Astrocyte of the cerebellum (primary cell): Measurements from ENCODE around the gene C2CD4C.
"Not testable (repeated sequence)": the region's sequence is repeated elsewhere in the genome, so short reads cannot be mapped to it uniquely, and the experiment has no call there.

Experiments used
- DNase-seq: peaks from one replicate; pipeline ENCODE4 v3.0.0-alpha.2; 2011; ENCODE audit warnings: low read depth
- H3K4me3 ChIP-seq: 2 replicates; pipeline ENCODE4 v1.5.1; 2011; ENCODE audit warnings: mild to moderate bottlenecking, low read depth, low read length, moderate library complexity
- in situ Hi-C: cut with HindIII; loops from 2 replicates; pipeline ENCODE4 v1.10.0; 2017; ENCODE audit warnings: low sequenced_read_pairs
- TF ChIP-seq, protein P1 (sequence below): IDR thresholded peaks from 2 replicates; pipeline ENCODE4 v1.5.1; 2012; ENCODE audit warnings: low read length, low read depth, moderate library complexity, mild to moderate bottlenecking; ENCODE audit errors: missing control alignments

Gene C2CD4C

DNA sequence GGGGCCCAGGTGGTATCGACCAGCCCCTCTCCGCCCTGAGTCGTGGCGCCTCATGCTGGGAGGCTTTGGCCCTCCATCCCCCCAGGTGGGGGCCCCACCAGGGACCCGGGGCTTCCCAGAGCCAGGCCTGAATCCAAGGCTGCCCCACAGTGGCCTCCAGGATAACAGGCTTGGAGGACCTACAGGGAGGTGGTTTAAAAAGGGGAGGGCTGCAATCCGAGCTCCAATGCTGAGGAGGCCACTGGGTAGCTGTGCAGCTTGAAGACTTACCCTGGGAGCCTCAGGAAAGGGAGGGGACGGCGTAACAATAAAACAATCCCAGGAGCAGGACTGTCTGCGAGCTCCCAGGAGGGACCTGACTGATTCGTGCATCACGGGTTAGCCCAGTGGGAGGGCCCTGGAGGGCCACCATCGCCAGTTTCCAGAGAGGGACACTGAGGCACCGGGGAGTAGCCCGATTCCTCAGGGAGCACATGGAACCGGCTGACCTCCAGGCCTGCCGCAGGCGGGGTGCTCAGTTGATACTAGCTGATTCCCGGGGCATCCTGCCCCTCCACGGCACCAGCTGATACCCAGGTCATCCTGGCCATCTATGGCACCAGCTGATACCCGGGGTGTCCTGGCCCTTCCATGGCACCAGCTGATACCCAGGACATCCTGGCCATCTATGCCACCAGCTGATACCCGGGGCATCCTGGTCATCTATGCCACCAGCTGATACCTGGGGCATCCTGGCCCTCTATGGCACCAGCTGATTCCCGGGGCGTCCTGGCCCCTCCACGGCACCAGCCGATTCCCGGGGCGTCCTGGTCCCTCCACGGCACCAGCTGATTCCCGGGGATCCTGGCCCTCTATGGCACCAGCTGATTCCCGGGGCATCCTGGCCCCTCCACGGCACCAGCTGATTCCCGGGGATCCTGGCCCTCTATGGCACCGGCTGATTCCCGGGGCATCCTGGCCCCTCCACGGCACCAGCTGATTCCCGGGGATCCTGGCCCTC, 3.7 kb upstream of the C2CD4C start:
- TF ChIP-seq, protein P1, sequence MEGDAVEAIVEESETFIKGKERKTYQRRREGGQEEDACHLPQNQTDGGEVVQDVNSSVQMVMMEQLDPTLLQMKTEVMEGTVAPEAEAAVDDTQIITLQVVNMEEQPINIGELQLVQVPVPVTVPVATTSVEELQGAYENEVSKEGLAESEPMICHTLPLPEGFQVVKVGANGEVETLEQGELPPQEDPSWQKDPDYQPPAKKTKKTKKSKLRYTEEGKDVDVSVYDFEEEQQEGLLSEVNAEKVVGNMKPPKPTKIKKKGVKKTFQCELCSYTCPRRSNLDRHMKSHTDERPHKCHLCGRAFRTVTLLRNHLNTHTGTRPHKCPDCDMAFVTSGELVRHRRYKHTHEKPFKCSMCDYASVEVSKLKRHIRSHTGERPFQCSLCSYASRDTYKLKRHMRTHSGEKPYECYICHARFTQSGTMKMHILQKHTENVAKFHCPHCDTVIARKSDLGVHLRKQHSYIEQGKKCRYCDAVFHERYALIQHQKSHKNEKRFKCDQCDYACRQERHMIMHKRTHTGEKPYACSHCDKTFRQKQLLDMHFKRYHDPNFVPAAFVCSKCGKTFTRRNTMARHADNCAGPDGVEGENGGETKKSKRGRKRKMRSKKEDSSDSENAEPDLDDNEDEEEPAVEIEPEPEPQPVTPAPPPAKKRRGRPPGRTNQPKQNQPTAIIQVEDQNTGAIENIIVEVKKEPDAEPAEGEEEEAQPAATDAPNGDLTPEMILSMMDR: no peak
- no peak for DNase-seq
- no peak overlapping the region for H3K4me3 ChIP-seq
- in situ Hi-C loops: no loop called here

DNA sequence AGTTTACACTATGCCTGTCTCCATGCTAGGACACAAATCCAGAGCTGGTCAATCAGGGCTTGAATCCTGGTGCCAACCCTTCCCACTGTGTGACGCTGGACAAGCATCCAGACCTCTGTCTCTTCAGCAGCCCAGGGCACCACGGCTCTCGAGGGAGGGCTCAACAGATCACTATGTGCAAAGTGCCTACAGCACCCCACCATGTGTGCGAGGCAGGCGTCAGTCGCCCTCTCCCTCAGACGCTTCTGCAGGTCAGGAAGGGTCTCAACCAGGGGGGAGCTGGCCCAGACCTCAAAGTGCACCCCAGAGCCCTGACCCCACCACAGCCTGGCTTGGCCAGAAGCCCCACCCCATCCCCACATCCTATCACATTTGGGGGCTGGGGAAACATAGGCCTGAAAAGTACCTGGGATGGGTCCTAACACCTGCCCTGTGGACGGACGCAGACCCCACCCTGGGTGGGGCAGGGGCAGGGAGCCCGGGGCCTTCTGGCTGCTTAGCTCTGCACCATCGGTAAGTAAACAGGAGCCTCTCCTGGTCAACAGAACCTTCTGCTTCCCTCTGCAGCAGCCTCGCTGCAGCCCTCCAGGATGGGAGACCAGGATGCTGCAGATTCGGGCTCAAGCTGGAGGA, 2.9 kb upstream of the C2CD4C start:
- in situ Hi-C loops: no loop called here
- no peak for DNase-seq
- no peak overlapping the region for H3K4me3 ChIP-seq
- TF ChIP-seq, protein P1: no peak

DNA sequence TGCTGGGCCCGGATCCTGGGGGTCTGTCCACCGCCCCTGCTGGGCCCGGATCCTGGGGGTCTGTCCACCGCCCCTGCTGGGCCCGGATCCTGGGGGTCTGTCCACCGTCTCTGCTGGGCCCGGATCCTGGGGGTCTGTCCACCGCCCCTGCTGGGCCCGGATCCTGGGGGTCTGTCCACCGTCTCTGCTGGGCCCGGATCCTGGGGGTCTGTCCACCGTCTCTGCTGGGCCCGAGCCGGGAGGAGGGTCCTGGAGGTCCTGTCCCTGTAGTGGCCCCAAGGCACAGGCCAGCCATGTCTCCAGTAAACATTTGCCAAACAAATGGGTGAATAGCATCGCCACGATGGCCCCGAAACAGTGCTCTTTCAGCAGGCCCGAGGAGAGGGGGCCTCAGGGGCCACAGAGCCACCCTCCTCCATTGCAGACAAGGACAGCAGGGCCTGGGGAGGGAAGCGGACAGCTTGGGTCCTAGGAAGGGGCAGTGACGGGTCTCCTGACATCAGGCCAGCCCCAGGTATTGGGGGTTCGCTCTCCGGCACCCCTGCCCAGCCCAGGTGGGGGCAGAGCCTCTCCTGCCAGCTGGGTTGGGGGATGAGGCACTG, 2.3 kb upstream of the C2CD4C start:
- in situ Hi-C loops, DNase-seq, H3K4me3 ChIP-seq: not testable (repeated sequence)

DNA sequence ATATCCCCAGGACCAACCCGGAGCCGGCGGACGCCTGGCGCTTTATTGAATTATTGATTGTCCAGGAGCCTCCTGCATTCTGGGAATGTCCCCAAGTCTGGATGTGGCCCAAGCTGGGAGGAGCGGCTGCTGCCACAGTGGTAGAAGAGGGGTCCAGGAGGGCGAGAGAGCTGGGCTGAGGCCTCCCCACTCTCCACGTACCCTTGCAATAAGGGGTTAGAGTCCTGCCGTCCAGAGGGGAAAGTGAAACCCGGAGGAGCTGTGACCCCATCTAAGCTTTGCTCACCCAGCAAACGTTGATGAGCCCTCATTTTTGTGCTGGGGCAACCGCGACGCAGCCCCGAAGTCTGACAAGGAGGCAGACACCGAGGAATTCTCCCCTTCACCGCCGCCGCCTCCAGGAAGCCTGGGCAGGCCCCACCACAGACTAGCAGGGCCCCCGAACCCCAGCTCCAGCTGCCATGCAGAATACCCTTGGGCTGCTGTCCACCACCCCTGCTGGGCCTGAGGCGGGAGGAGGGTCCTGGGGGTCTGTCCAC, 1.4 kb upstream of the C2CD4C start:
- TF ChIP-seq, protein P1: no peak
- H3K4me3 ChIP-seq: no peak overlapping the region
- no peak for DNase-seq
- in situ Hi-C loops: no loop called here

DNA sequence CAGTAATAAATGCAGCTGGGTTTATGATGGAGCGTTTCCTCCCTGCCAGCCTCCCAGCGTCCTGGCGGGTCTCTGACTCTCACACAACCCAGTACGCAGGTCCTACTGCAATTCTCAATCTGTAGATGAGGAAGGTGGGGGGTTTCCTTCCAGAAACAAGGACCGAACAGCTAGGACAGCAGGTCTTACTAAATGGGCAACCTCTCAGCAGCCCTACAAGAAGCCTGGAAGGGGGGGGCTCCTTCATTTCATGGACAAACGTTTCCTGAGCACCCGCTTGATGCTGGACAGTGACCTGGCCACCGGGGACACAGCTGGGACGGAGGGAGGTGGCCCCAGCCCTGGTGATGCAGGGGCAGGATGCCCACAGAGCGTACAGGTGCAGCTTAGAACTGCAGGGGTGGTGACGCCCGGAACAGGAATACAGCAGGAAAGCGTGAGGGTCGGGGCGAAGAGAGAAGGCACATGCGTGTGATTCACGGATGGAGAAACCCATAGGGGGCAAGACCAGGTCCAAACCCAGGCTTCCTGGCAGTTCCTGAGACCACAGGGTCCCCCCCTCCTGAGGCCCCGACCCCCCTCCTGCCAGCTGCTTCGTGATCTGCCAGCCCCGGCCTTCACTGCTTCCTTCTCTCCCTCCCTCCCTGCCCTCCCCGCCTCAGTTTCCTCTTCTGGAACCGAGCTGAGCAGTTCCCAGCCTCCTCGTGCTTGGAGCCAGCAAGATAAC, 732 bp upstream of the C2CD4C start:
- no peak for DNase-seq
- TF ChIP-seq, protein P1: no peak
- in situ Hi-C loops: no loop called here
- H3K4me3 ChIP-seq: peak overlapping the region; percentile 12

DNA sequence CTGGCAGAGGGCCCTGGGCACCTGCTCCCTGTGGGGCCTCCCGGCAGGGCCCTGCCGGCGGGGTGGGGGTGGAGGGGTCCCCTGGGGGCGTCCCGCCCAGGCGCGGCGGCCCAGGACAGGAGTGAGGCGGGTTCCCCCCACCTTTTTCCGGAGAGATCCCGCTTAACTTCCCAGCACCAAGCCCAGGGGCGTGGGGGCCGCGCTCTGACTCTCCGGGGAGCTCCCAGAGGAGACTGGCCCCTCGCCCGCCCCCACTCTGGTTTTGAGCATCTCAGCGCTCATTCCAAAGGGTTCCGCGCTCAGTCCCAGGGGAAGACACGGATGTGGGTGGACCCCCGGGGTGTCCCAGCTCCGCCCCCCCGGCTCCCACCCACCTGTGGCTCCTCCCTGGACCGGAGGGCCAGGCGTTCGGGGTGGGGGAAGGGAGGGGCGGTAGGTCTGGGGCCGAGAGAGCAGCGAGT, 476 bp downstream of the C2CD4C start:
- peak overlapping the region; percentile 20 for H3K4me3 ChIP-seq

More for the DNA sequence above, 476 bp downstream of the C2CD4C start:
- TF ChIP-seq, protein P1: no peak
- in situ Hi-C loops: no loop called here
- DNase-seq: no peak
